ENCODE measurements around the gene PCNX3.
"Not testable (repeated sequence)": the region's sequence is repeated elsewhere in the genome, so short reads cannot be mapped to it uniquely, and the experiment has no call there.

PCNX3 gene

DNA sequence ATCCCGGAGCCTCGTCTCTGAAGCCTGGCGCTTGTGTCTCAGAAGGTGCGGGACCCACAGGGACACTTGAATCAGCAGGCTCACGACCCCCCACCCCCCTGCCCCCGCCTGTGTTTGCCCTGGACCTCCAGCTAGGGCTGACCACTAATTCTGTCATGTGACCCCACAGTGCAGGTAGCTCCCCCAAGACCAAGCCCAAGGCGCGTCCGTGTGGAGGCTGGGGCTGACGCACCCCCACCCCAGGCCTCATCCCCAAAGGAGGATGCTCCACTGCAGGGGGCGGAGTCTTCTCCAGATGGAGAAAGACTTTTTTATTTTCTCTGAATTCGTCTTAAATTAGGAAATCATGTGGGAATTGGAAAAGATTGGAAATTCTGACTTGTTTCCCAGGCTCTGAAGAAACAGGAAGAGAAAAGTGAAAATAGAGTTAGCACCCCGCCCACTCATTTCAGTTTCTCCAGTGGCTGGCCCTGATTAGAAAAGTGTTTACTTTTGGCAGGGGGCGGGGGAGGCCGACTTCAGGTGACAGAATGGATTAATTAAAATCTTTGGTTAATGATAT, 48.1 kb downstream of the PCNX3 start:
- in situ Hi-C loops (cut with HindIII; ENCODE audit: low pct_unique_long_range_greater_than_20kb, low sequenced_read_pairs): no loop called here
- DNase-seq (ENCODE audit: low read depth in 1 of 2, low spot score in 1 of 2): no peak
- no peak for TF ChIP-seq JUND (IDR thresholded peaks at IDR 0.05; ENCODE audit: low read depth)

- DNase-seq (ENCODE audit: low read depth in 1 of 2, low spot score in 1 of 2): no peak
- no peak for TF ChIP-seq JUND (IDR thresholded peaks at IDR 0.05; ENCODE audit: low read depth)
- in situ Hi-C loops (cut with HindIII; ENCODE audit: low pct_unique_long_range_greater_than_20kb, low sequenced_read_pairs): no loop called here
These were observed 56.7 kb downstream of the PCNX3 start for GRCh38 chr11:65672180-65672860.

GRCh38 chr11:65672982-65673381, 57.4 kb downstream of the PCNX3 start:
- in situ Hi-C loops (cut with HindIII; ENCODE audit: low pct_unique_long_range_greater_than_20kb, low sequenced_read_pairs): no loop called here
- DNase-seq (ENCODE audit: low read depth in 1 of 2, low spot score in 1 of 2): no peak
- TF ChIP-seq JUND (IDR thresholded peaks at IDR 0.05; ENCODE audit: low read depth): no peak

GRCh38 chr11:65680192-65680743, 64.7 kb downstream of the PCNX3 start:
- in situ Hi-C loops (cut with HindIII; ENCODE audit: low pct_unique_long_range_greater_than_20kb, low sequenced_read_pairs): no loop called here

GRCh38 chr11:65683480-65683879, 67.9 kb downstream of the PCNX3 start:
- in situ Hi-C loops (cut with HindIII; ENCODE audit: low pct_unique_long_range_greater_than_20kb, low sequenced_read_pairs); DNase-seq (ENCODE audit: low read depth in 1 of 2, low spot score in 1 of 2): not testable (repeated sequence)

More at GRCh38 chr11:65680192-65680743, 64.7 kb downstream of the PCNX3 start:
- no peak for DNase-seq (ENCODE audit: low read depth in 1 of 2, low spot score in 1 of 2)
- TF ChIP-seq JUND (IDR thresholded peaks at IDR 0.05; ENCODE audit: low read depth): no peak

- no peak for TF ChIP-seq JUND (IDR thresholded peaks at IDR 0.05; ENCODE audit: low read depth)
- in situ Hi-C loops (cut with HindIII; ENCODE audit: low pct_unique_long_range_greater_than_20kb, low sequenced_read_pairs): no loop called here
- no peak for DNase-seq (ENCODE audit: low read depth in 1 of 2, low spot score in 1 of 2)
These were observed 70.4 kb downstream of the PCNX3 start for GRCh38 chr11:65685981-65686380.
